Neural cell (in vitro differentiated cells): Measurements from ENCODE around the gene GTF2I. TPM values are rescaled to one million over a fixed set of nuclear protein-coding genes. Genes with fewer than 3 reads are reported as not detected.
A peak's percentile ranks its signal among the peaks of the same experiment; 100 is the strongest.
"Not testable (repeated sequence)": the region's sequence is repeated elsewhere in the genome, so short reads cannot be mapped to it uniquely, and the experiment has no call there.

Experiments used
- H2AFZ ChIP-seq: fragments of 200-600, 300-800 bp; sonication (generic), shearing (Covaris generic); 2 replicates; pipeline ENCODE4 v1.6.0; 2014; ENCODE audit warnings: low read depth, mild to moderate bottlenecking, antibody characterized with exemption, low read length, moderate library complexity
- H3F3A ChIP-seq: fragments of 200-600 bp; shearing (Covaris generic); 2 replicates; pipeline ENCODE4 v1.6.1; 2016; ENCODE audit warnings: mild to moderate bottlenecking, moderate library complexity, mixed read lengths, antibody characterized with exemption, low read length; ENCODE audit not compliant: insufficient read depth, poor library complexity, severe bottlenecking
- H3K27ac ChIP-seq: fragments of 200-600, 300-800 bp; sonication (generic), shearing (Covaris generic); 2 replicates; pipeline ENCODE4 v1.5.1; 2014; ENCODE audit warnings: mild to moderate bottlenecking, low read length, moderate library complexity
- H3K27me3 ChIP-seq: fragments of 300-800, 200-600 bp; sonication (generic), shearing (Covaris generic); 2 replicates; pipeline ENCODE4 v1.6.0; 2014; ENCODE audit warnings: mild to moderate bottlenecking, low read depth, low read length, moderate library complexity; ENCODE audit not compliant: insufficient read depth
- H3K36me3 ChIP-seq: fragments of 300-800, 200-600 bp; sonication (generic), shearing (Covaris generic); 2 replicates; pipeline ENCODE4 v1.5.1; 2014; ENCODE audit warnings: mild to moderate bottlenecking, antibody characterized with exemption, low read length, moderate library complexity; ENCODE audit not compliant: insufficient read depth
- H3K4me2 ChIP-seq: fragments of 300-800, 200-600 bp; sonication (generic), shearing (Covaris generic); 2 replicates; pipeline ENCODE4 v1.6.0; 2014; ENCODE audit warnings: mild to moderate bottlenecking, low read length
- H3K4me3 ChIP-seq: fragments of 300-800, 200-600 bp; sonication (generic), shearing (Covaris generic); 2 replicates; pipeline ENCODE4 v1.5.1; 2014; ENCODE audit warnings: mild to moderate bottlenecking, low read length, moderate library complexity
- H3K79me2 ChIP-seq: fragments of 200-600 bp; shearing (Covaris generic); replicated peaks from 2 replicates; pipeline ENCODE4 v1.6.0; 2014; ENCODE audit warnings: mild to moderate bottlenecking, low read length, moderate library complexity; ENCODE audit not compliant: insufficient read depth
- H3K9ac ChIP-seq: fragments of 300-800, 200-600 bp; sonication (generic), shearing (Covaris generic); 2 replicates; pipeline ENCODE4 v1.6.1; 2016; ENCODE audit warnings: mild to moderate bottlenecking, low read length, mixed read lengths
- H3K9me2 ChIP-seq: fragments of 200-600 bp; shearing (Covaris generic); 2 replicates; pipeline ENCODE4 v1.6.1; 2016; ENCODE audit warnings: mild to moderate bottlenecking, low read length, mixed read lengths; ENCODE audit not compliant: insufficient read depth
- H3K9me3 ChIP-seq: fragments of 200-600, 300-800 bp; sonication (generic), shearing (Covaris generic); 2 replicates; pipeline ENCODE4 v1.6.1; 2016; ENCODE audit warnings: mild to moderate bottlenecking, mixed run types, low read length, moderate library complexity, mixed read lengths
- H4K20me1 ChIP-seq: fragments of 200-600 bp; shearing (Covaris generic); 2 replicates; pipeline ENCODE4 v1.6.1; 2016; ENCODE audit warnings: mild to moderate bottlenecking, mixed run types; ENCODE audit not compliant: insufficient read depth
- CTCF ChIP-seq: fragments of 450-650 bp; IDR thresholded peaks from 2 replicates; pipeline ENCODE4 v1.5.1; 2014; ENCODE audit warnings: antibody characterized with exemption, mild to moderate bottlenecking, moderate library complexity; ENCODE audit not compliant: poor library complexity, severe bottlenecking
- EP300 ChIP-seq: fragments of 450-650 bp; conservative IDR thresholded peaks from 2 replicates; pipeline ENCODE4 v1.6.1; 2014; ENCODE audit warnings: antibody characterized with exemption, mild to moderate bottlenecking, moderate library complexity; ENCODE audit not compliant: poor library complexity, severe bottlenecking
- EZH2 ChIP-seq: fragments of 200-600, 300-800 bp; shearing (Covaris generic), sonication (generic); IDR thresholded peaks from 2 replicates; pipeline ENCODE4 v1.6.1; 2014; ENCODE audit warnings: antibody characterized with exemption, low read length, borderline replicate concordance, mild to moderate bottlenecking; ENCODE audit not compliant: insufficient read depth, poor library complexity, severe bottlenecking
- MXI1 ChIP-seq: fragments of 450-650 bp; conservative IDR thresholded peaks from 2 replicates; pipeline ENCODE4 v1.6.1; 2014; ENCODE audit warnings: antibody characterized with exemption, mild to moderate bottlenecking; ENCODE audit not compliant: poor library complexity, severe bottlenecking
- POLR2AphosphoS5 ChIP-seq: IDR thresholded peaks from 2 replicates; pipeline ENCODE4 v1.6.1; 2012
- RAD21 ChIP-seq: fragments of 450-650 bp; conservative IDR thresholded peaks from 2 replicates; pipeline ENCODE4 v1.6.1; 2014; ENCODE audit warnings: antibody characterized with exemption, mild to moderate bottlenecking, moderate library complexity
- SMC3 ChIP-seq: fragments of 450-650 bp; conservative IDR thresholded peaks from 2 replicates; pipeline ENCODE4 v1.6.1; 2014; ENCODE audit warnings: antibody characterized with exemption, mild to moderate bottlenecking, moderate library complexity; ENCODE audit not compliant: poor library complexity
- polyA plus RNA-seq: library from polyadenylated mRNA; depleted of rRNA; stranded (reverse); fragments of >200 nt; gene quantifications from 2 replicates; pipeline ENCODE4 v1.2.3, GENCODE V29; 2014

GTF2I gene
- polyA plus RNA-seq, 1 donor from 2014 or later, result 274 TPM

DNA sequence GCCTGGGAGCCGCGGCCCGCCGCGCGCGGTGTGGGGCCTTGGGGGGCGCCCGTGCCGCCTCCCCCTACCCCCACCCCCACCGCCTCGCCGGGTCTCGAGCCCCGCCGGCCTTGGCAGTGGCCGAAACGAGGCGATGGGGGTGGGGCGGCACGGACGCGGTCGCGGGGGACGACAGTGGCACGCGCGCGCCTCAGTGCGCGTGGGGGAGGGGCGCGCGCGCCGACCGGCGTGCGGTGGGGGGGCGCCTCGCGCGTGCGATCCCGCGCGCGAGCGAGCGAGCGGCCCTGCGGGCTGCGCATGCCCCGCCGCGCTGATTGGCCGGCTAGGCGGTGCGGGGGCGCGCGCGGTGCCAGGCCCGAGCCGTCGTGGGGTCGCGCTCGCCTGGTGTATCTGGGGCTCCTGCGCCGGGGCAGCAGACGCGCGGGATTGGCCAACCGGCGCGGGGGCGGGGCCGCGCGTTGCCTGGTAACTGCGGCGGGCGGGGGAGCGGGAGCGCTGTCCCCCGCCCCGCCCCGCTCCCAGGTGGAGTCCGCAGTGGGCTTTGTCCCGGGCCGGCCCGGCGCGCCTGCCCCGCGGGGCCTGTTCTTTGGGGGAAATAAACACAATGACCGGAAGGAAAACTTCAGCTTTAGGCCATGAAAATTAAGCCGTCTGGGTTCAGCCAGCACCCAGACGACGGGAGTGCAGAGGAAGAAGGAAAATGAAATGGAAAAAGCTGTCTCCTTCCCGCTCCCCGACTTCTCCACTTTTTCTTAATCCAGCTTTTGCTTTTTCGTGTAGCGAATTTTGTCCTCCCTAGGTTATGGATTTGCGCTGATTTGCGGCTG, 873 bp downstream of the GTF2I start:
- H3K4me2 ChIP-seq, result peak overlapping the region; percentile 70
- H3F3A ChIP-seq, result no peaks in the 10 kb centered on the region
- no peaks in the 10 kb centered on the region for H3K36me3 ChIP-seq
- H3K27me3 ChIP-seq, result no peaks in the 10 kb centered on the region
- TF ChIP-seq EP300 (peak; percentile 65), EZH2 (no peak), CTCF (no peak), RAD21 (peak; percentile 39), POLR2AphosphoS5 (peak; percentile 70), SMC3 (peak; percentile 38), MXI1 (peak; percentile 73)
- H3K9ac ChIP-seq, result peak overlapping the region; percentile 99
- H2AFZ ChIP-seq, result no peak overlapping the region
- H3K9me3 ChIP-seq, result no peaks in the 10 kb centered on the region
- peak overlapping the region; percentile 91 for H3K4me3 ChIP-seq
- H3K27ac ChIP-seq, result peak overlapping the region; percentile 94
- H3K9me2 ChIP-seq, result no peaks in the 10 kb centered on the region
- H4K20me1 ChIP-seq, result peaks cover 7% of the 10 kb centered on the region
- H3K79me2 ChIP-seq, result peaks cover 48% of the 10 kb centered on the region

DNA sequence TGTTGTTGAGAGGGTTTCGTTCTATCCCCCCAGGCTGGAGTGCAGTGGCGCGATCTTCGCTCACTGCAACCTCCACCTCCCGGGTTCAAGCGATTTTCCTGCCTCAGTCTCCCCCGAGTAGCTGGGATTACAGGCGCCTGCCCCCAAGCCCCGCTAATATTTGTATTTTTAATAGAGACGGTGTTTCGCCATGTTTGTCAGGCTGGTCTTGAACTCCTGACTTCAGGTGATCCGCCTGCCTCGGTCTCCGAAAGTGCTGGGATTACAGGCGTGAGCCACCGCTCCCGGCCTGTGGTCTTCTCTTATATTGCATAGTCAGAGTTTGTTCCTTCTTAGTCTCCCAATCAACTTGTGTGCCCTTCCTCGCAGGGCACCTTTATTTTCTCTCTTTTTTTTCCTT, 2.7 kb downstream of the GTF2I start:
- H3K27ac ChIP-seq, H3F3A ChIP-seq, H3K9ac ChIP-seq, H3K9me3 ChIP-seq, H3K27me3 ChIP-seq, H2AFZ ChIP-seq, H3K9me2 ChIP-seq, H3K4me2 ChIP-seq, H3K36me3 ChIP-seq: not testable (repeated sequence)
- Histone ChIP-seq H3K4me3 (peak overlapping the region; percentile 79), H3K79me2 (peaks cover 65% of the 10 kb centered on the region), H4K20me1 (peaks cover 11% of the 10 kb centered on the region)

- not testable (repeated sequence) for H3K9me3 ChIP-seq, H3K9me2 ChIP-seq, H3K4me2 ChIP-seq, H3F3A ChIP-seq, H3K27me3 ChIP-seq, H3K9ac ChIP-seq, H3K4me3 ChIP-seq, H2AFZ ChIP-seq, H3K36me3 ChIP-seq, H3K27ac ChIP-seq
- Histone ChIP-seq H4K20me1 (peaks cover 11% of the 10 kb centered on the region), H3K79me2 (peaks cover 82% of the 10 kb centered on the region)
These were observed 4.6 kb downstream of the GTF2I start for GRCh38 chr7:74661836-74662794.
